Liver (tissue), 9 donors: ENCODE measurements around the gene LRMDA. TPM values are rescaled to one million over a fixed set of nuclear protein-coding genes. Genes with fewer than 3 reads are reported as not detected.

Experiments used
- DNase-seq: peaks from one replicate; pipeline ENCODE4 v3.0.0-alpha.2; 2017; ENCODE audit warnings: low spot score
- H3K27ac ChIP-seq, 2 donors: one replicate each; pipeline ENCODE4 v1.7.0; 2013; ENCODE audit warnings: inconsistent platforms in 2 of 2, low read length in 2 of 2, control low read depth in 1 of 2, low read depth in 1 of 2, mild to moderate bottlenecking in 1 of 2
- H3K27me3 ChIP-seq, 4 donors: one replicate each; pipeline versions ENCODE4 v1.6.1 to v1.7.0; 2013; ENCODE audit warnings: low read length in 3 of 4, inconsistent platforms in 1 of 4, mild to moderate bottlenecking in 1 of 4, moderate library complexity in 1 of 4; ENCODE audit not compliant: control insufficient read depth in 4 of 4, insufficient read depth in 4 of 4
- H3K36me3 ChIP-seq, 4 donors: one replicate each; pipeline versions ENCODE4 v1.6.1 to v1.7.0; 2013; ENCODE audit warnings: low read length in 3 of 4, mild to moderate bottlenecking in 3 of 4, low read depth in 1 of 4, moderate library complexity in 1 of 4; ENCODE audit not compliant: control insufficient read depth in 4 of 4, insufficient read depth in 3 of 4
- H3K4me1 ChIP-seq, 4 donors: one replicate each; pipeline versions ENCODE4 v1.6.1 to v1.7.0; 2013; ENCODE audit warnings: low read length in 3 of 4, mild to moderate bottlenecking in 3 of 4, moderate library complexity in 1 of 4; ENCODE audit not compliant: control insufficient read depth in 4 of 4, insufficient read depth in 4 of 4
- H3K4me3 ChIP-seq, 3 donors: one replicate each; pipeline versions ENCODE4 v1.6.1 to v1.7.0; 2013; ENCODE audit warnings: low read length in 3 of 3, control low read depth in 1 of 3, low read depth in 1 of 3, mild to moderate bottlenecking in 1 of 3
- H3K9ac ChIP-seq, 2 donors: one replicate each; pipeline ENCODE4 v1.7.0; 2013; ENCODE audit warnings: low read length in 2 of 2, mild to moderate bottlenecking in 2 of 2, moderate library complexity in 2 of 2, control low read depth in 1 of 2, low read depth in 1 of 2
- H3K9me3 ChIP-seq, 4 donors: one replicate each; pipeline versions ENCODE4 v1.6.1 to v1.7.0; 2013; ENCODE audit warnings: low read length in 3 of 4; ENCODE audit not compliant: control insufficient read depth in 4 of 4
- FOXA2 ChIP-seq: IDR thresholded peaks from 2 replicates; pipeline ENCODE4 v1.6.1; 2016; ENCODE audit warnings: antibody characterized with exemption
- GABPA ChIP-seq, 2 donors: IDR thresholded peaks in 1 of 2; conservative IDR thresholded peaks in 1 of 2; 2 replicates each; pipeline ENCODE4 v1.6.1; 2016; ENCODE audit warnings: antibody characterized with exemption in 2 of 2, mild to moderate bottlenecking in 1 of 2, moderate library complexity in 1 of 2
- HNF4A ChIP-seq, 2 donors: conservative IDR thresholded peaks; 2 replicates each; pipeline ENCODE4 v1.6.1; 2016; ENCODE audit warnings: antibody characterized with exemption in 2 of 2, mild to moderate bottlenecking in 2 of 2
- JUND ChIP-seq, 2 donors: IDR thresholded peaks; 2 replicates each; pipeline ENCODE4 v1.6.1; 2016; ENCODE audit warnings: antibody characterized with exemption in 2 of 2
- MAX ChIP-seq: IDR thresholded peaks from 2 replicates; pipeline ENCODE4 v1.6.1; 2016; ENCODE audit warnings: antibody characterized with exemption
- NR2F2 ChIP-seq: IDR thresholded peaks from 2 replicates; pipeline ENCODE4 v1.6.1; 2016; ENCODE audit warnings: antibody characterized with exemption
- RAD21 ChIP-seq, 2 donors: IDR thresholded peaks; 2 replicates each; pipeline ENCODE4 v1.6.1; 2016; ENCODE audit warnings: antibody characterized with exemption in 2 of 2, mild to moderate bottlenecking in 2 of 2
- REST ChIP-seq: IDR thresholded peaks from 2 replicates; pipeline ENCODE4 v1.6.1; 2016; ENCODE audit warnings: antibody characterized with exemption, mild to moderate bottlenecking
- RXRA ChIP-seq, 2 donors: IDR thresholded peaks; 2 replicates each; pipeline ENCODE4 v1.6.1; 2017 to 2018; ENCODE audit warnings: antibody characterized with exemption in 2 of 2, mild to moderate bottlenecking in 1 of 2
- SP1 ChIP-seq: IDR thresholded peaks from 2 replicates; pipeline ENCODE4 v1.6.1; 2018; ENCODE audit warnings: antibody characterized with exemption, mild to moderate bottlenecking
- TAF1 ChIP-seq: conservative IDR thresholded peaks from 2 replicates; pipeline ENCODE4 v1.6.1; 2016; ENCODE audit warnings: antibody characterized with exemption, mild to moderate bottlenecking
- ZBTB33 ChIP-seq: IDR thresholded peaks from 2 replicates; pipeline ENCODE4 v1.6.1; 2016; ENCODE audit warnings: antibody characterized with exemption
- WGBS: extraction: QIAGEN DNeasy Blood & Tissue Kit; methylation state at CpG from one replicate; pipeline ENCODE4 v1.1.7; 2013; 5-methylcytosine and 5-hydroxymethylcytosine counted together
- polyA plus RNA-seq, 2 donors: library from polyadenylated mRNA; stranded (reverse) in 1 of 2; unstranded in 1 of 2; fragments of 200-250 nt in 1 of 2; fragments of >200 nt in 1 of 2; fragmentation: Nextera tagmentation in 1 of 2; extraction: Ambion mirVana in 1 of 2; gene quantifications; one replicate each; pipeline versions ENCODE4 v1.2.1 to v1.2.3, GENCODE V29; 2013 to 2015
- total RNA-seq, 2 donors: library from RNA; depleted of rRNA; stranded (reverse); fragments of >200 nt; gene quantifications; one replicate each; pipeline ENCODE4 v1.2.3, GENCODE V29; 2014
- TF ChIP-seq, protein P1 (sequence below): fragments of 150-350 bp; IDR thresholded peaks from 2 replicates; pipeline ENCODE4 v1.5.1; 2017; ENCODE audit warnings: improper control_type of control experiment, low read depth, low read length; ENCODE audit not compliant: missing input control
- donor health status: healthy.
- donor health status: healthy.
- donor health status: healthy.
- donor health status: healthy.
- donor health status: healthy.

LRMDA gene
- total and polyA plus RNA-seq, 4 donors: 7.9 to 15.8 (median 11.3) TPM

DNA sequence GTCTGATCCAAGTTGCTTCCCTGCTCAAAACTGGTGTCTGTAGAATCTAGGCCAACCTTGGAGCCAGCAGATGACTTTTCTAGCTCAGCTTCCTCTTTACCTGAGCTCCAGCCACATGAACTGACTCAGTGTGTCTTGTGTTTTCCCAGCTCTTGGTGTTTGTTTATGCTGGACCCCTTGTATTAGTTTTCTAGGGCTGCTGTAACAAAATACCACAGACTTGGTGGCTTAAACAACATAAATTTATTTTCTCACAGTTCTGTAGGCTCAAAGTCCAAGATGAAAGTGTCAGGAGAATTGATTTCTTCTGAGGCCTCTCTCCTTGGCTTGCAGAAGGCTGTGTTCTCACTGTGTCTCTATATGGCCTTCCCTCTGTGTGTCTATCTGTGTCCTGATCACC is 45.1 kb downstream of the LRMDA start:
- Histone ChIP-seq H3K4me1 (no peaks in the 10 kb centered on the region), H3K27me3 (no peaks in the 10 kb centered on the region), H3K9me3 (no peaks in the 10 kb centered on the region), H3K9ac (no peak overlapping the region), H3K27ac (no peak overlapping the region), H3K36me3 (no peaks in the 10 kb centered on the region), H3K4me3 (no peak overlapping the region)
- no peak for TF ChIP-seq RAD21 (IDR thresholded peaks at IDR 0.05)
- DNase-seq: no peak

- H3K4me1 ChIP-seq: no peaks in the 10 kb centered on the region
- no peaks in the 10 kb centered on the region for H3K27me3 ChIP-seq
- TF ChIP-seq, protein P1, sequence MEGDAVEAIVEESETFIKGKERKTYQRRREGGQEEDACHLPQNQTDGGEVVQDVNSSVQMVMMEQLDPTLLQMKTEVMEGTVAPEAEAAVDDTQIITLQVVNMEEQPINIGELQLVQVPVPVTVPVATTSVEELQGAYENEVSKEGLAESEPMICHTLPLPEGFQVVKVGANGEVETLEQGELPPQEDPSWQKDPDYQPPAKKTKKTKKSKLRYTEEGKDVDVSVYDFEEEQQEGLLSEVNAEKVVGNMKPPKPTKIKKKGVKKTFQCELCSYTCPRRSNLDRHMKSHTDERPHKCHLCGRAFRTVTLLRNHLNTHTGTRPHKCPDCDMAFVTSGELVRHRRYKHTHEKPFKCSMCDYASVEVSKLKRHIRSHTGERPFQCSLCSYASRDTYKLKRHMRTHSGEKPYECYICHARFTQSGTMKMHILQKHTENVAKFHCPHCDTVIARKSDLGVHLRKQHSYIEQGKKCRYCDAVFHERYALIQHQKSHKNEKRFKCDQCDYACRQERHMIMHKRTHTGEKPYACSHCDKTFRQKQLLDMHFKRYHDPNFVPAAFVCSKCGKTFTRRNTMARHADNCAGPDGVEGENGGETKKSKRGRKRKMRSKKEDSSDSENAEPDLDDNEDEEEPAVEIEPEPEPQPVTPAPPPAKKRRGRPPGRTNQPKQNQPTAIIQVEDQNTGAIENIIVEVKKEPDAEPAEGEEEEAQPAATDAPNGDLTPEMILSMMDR: no peak
- TF ChIP-seq MAX: no peak
- no peak for TF ChIP-seq RXRA (IDR thresholded peaks at IDR 0.05)
- no peak for TF ChIP-seq ZBTB33
- no peak for TF ChIP-seq TAF1
- TF ChIP-seq JUND (IDR thresholded peaks at IDR 0.05): no peak
- TF ChIP-seq RAD21 (IDR thresholded peaks at IDR 0.05): no peak
- no peak for TF ChIP-seq GABPA (IDR thresholded peaks at IDR 0.05 in 1 of 2, conservative IDR thresholded peaks at IDR 0.05 in 1 of 2)
- no peak for TF ChIP-seq HNF4A (conservative IDR thresholded peaks at IDR 0.05)
- TF ChIP-seq NR2F2: no peak
- DNase-seq: no peak
- H3K27ac ChIP-seq: no peak overlapping the region
- H3K36me3 ChIP-seq: no peaks in the 10 kb centered on the region
- no peak overlapping the region for H3K9ac ChIP-seq
- no peak overlapping the region for H3K4me3 ChIP-seq
- peaks cover 0 to under 1% (median 0%) of the 10 kb centered on the region in 4 donors for H3K9me3 ChIP-seq
- WGBS: 99% methylated on average over 3 of the region's 3 CpGs
These were observed 45.6 kb downstream of the LRMDA start for GRCh38 chr10:75476985-75477384.

GRCh38 chr10:75477680-75478079 is 46.3 kb downstream of the LRMDA start:
- no peak for DNase-seq
- Histone ChIP-seq H3K4me3 (no peak overlapping the region), H3K9me3 (peaks cover 0 to 3% (median 0%) of the 10 kb centered on the region in 4 donors), H3K9ac (no peak overlapping the region), H3K4me1 (no peaks in the 10 kb centered on the region), H3K27me3 (no peaks in the 10 kb centered on the region), H3K36me3 (peaks cover 0 to 2% (median 0%) of the 10 kb centered on the region in 4 donors), H3K27ac (no peak overlapping the region)
- TF ChIP-seq REST (no peak), RAD21 (IDR thresholded peaks at IDR 0.05) (no peak), FOXA2 (no peak), SP1 (no peak)
- TF ChIP-seq, protein P1: no peak
- WGBS: 93% methylated on average over 4 of the region's 4 CpGs
